GM18508 (cell line): Measurements from ENCODE around the gene PWWP2B.
"Not testable (repeated sequence)": the region's sequence is repeated elsewhere in the genome, so short reads cannot be mapped to it uniquely, and the experiment has no call there.

ENCODE experiments used
- ATAC-seq: cut with Tn5 transposase; IDR thresholded peaks from one replicate; pipeline ENCODE4 v1.9.1; 2021; ENCODE audit warnings: moderate number of reproducible peaks; ENCODE audit not compliant: insufficient read depth, unreplicated experiment

PWWP2B gene

DNA sequence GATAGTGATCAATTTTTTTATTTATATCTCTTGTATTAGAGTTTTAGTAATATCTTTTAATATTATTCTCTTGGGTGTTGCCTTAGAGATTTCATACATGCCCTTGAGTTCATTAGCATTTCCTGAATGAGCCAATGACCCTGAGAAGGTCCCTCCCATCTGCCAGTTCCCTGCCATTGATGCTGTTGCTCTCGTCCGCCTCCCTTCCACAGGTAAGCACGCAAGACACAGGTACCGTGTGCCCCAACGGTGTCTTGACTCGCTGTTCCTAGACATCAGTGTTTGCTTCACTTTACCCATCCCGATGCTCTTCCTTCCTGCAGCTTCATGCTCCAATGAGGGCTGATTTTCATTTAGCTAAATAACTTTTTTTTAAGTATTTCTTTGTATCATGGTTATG is 19.7 kb upstream of the PWWP2B start:
- ATAC-seq: no peak

DNA sequence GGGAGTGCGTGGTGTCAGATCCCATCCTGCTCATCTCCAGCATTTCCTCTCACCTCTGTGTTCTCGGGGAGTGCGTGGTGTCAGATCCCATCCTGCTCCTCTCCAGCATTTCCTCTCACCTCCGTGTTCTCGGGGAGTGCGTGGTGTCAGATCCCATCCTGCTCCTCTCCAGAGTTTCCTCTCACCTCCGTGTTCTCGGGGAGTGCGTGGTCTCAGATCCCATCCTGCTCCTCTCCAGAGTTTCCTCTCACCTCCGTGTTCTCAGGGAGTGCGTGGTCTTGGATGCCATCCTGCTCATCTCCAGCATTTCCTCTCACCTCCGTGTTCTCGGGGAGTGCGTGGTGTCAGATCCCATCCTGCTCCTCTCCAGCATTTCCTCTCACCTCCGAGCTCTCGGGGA is 18.0 kb upstream of the PWWP2B start:
- not testable (repeated sequence) for ATAC-seq

DNA sequence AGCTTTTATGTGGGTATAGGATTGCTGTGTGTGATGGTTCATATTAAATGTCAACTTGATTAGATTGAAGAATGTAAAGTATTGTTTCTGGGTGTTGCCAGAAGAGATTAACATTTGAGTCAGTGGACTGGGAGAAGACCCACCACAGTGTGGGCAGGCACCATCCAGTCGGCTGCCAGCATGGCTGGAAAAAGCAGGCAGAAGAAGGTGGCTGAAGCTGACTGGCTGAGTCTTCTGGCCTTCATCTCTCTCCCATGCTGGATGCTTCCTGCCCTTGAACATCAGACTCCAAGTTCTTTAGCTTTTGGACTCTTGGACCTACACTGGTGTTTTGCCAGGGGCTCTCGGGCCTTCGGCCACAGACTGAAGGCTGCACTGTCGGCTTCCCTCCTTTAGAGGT is 16.0 kb upstream of the PWWP2B start:
- ATAC-seq: not testable (repeated sequence)

DNA sequence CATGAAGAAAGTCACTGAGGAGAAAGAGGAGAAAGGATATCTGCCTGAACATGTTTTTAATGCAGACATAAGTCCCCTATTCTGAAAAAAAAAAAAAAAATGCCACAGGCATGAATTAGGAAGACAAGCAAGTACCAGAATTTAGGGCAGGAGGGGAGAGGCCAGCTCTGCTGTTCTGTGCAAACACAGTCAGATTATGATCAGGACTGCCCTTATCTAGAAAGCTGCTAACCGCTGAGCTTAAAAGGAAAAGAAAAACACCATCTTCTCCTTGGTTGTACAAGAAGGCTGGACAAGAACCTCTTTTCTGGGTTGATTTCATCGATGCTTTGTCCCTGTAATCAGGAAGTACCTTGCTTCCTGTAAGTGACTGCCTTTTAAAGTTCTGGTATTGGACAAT is 15.3 kb upstream of the PWWP2B start:
- ATAC-seq: no peak

DNA sequence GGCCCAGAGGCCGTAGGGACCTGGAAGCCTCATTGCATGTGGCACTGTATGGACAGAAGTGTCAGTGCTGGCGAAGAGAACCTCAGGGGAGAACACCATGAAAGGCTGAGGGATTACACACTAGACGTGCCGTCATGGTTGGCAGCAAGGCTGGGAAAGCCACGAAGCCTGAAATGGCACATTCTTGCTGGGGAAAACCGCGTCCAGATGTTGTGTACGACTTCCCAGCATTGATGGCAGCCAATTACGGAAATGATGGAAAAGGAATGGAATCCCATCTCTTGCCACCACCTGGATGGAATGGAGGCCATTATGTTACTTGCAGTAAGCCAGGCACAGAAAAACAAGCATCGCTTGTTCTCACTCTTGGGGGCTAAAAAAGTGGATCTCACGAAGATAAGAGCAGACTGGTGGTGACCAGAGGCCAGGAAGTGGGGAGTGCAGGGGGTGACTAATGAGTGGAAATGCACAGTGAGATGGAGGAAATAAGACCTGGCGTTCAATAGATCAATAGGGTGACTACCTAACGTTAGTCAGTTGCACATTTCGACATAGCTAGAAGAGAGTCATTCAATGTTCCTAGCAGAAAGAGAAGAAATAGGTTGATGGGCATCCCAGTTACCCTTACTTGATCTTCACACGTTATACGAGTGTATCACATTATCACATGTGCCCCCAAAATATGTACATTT is 14.6 kb upstream of the PWWP2B start:
- ATAC-seq: no peak

DNA sequence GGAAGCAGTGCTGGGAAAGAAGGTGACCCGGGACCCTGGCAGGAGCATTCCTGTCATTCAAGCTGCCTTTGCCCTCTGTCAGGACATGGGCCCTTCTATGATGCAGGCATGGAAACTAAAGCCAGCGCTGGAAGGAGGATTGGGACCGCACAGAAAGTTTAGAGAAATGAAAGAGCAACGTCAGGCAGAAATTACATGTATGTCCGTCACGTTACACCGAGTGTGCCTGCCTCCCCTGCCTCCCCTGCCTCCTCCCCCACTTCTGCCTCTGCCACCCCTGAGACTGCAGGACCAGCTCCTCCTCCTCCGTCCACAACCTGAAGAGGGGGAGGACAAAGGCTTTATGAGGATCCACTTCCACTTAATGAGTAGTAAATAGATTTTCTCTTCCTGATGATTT is 13.9 kb upstream of the PWWP2B start:
- ATAC-seq: no peak

DNA sequence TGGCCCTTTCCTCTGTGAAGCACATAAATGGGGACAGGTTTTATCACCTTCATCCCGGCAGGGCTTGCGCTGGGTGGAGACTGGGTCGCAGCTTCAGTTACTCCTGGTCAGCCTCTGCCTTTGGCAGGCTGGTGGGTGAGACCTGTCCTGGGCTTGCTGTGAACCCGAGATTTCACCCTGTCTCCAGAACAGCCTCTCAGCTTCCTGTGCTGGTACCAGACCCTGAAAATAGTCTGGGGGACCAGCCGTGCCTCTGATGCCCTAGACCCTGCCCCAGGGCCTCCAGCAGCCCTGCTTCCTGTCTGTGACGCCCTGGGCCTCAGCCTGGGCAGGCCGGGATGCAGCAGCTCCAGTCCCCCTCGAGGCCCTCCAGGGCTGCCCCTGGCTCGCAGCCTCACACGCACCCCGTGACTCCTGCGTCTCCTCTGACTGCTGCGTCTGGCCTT is 13.2 kb upstream of the PWWP2B start:
- ATAC-seq: no peak

DNA sequence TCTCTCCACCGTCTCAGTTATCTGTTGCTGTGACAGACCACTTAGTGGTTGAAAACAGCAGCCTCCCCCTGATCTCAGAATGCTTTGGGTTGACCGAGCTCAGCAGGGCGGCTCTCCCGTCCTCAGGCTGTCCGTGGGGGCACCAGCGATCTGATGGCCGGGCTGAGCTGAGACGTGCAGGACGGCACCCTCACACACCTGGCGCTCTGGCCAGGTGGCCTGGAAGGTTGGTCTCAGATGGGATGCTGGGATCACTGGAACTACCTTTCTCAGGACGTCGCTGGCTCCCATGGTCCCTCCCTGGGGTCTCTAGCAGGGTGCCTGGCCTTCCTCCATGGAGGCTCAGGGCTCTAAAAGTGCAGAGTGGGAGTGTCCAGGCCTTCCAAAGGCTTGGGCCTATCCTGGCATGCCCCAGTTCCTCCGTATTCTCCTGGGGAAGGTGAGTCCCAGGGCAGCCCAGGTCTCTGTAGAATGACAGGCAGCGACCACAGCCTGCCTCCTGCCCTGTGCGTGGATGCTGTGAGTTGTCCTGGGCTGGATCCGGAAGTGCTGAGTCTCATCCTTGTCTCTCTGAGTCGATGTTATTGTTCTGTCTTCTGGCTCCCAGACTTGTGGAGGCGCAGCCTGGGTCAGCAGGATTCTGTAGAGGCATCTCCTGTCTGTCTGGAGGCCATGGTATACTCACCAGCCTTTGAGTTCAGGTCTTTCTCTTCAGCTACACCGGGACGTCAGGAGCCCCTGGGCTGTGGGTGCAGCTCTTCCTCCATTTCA is 12.2 kb upstream of the PWWP2B start:
- ATAC-seq: no peak

DNA sequence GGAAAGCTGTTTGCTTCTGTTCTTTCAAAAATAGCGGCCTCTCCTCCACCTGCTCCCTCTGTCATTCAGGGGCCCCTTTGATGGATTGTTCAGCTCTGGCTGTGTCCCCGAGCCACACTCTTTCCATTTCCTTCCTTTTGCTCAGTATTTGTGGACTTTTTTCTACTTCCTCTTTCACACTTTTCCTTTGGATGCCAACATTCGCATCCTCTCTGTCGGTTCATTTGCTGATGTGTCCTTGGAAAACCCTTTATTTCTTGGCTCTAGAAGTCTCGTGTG is 11.7 kb upstream of the PWWP2B start:
- no peak for ATAC-seq

DNA sequence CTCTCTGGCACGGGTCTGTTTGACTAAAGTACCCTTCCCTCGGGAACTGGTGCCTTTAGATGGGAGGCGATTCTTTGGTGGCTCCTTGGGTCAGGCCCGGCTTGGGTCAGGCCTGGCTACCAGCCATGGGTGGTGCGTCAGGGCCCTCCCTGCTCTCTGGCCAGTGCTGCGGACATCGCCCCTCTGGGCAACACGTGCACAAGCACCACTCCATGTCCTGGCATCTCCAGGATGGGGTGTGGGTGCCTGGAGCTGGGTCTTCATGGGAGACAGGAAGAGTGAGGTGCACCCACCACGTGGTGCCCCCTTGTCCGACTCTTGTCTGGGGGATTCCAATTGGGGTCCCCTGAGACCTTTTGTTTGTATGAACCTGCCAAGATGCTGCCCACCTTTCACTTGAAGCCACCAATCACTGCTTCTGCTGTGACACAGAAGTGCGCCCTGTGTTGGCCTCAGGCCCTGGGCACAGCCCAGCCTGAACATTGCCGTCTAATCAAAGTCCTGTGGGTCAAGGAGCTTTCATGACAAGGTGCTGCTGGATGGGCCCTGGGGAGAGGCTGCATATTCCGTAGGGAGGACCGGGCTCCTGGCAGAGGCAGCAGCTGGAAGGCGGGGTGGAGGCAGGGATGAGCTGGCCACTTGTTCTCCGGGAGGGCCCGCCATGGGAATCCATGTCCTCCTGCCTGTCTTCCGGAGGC is 11.1 kb upstream of the PWWP2B start:
- ATAC-seq: no peak

DNA sequence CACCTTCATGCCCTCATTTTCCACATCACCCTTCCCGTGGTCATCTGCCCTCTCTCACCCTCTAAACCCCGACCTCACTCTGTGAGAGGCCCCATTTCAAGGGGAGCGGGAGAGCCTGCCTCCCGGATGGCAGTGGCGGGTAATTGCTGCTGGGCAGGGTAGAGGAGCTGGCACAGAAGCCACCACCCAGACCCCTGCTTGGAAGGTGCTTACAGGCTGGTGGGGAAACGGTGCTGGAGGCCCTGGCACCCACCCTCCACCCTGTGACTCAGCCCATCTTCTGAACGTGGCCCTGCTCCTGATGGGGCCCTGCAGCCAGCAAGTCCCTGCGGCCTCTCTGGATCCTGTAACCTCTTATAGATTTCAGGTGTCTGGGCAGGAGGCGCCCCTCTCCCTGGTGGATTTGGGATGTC is 10.6 kb upstream of the PWWP2B start:
- ATAC-seq: no peak

DNA sequence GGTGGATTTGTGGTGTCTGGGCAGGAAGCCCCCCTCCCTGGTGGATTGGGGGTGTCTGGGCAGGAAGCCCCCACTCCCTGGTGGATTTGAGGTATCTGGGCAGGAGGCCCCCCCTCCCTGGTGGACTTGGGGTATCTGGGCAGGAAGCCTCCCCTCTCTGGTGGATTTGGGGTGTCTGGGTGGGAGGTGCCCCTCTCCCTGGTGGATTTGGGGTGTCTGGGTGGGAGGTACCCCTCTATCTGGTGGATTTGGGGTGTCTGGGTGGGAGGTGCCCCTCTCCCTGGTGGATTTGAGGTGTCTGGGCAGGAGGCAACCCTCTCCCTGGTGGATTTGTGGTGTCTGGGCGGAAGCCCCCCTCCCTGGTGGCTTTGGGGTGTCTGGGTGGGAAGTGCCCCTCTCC is 10.1 kb upstream of the PWWP2B start:
- not testable (repeated sequence) for ATAC-seq

DNA sequence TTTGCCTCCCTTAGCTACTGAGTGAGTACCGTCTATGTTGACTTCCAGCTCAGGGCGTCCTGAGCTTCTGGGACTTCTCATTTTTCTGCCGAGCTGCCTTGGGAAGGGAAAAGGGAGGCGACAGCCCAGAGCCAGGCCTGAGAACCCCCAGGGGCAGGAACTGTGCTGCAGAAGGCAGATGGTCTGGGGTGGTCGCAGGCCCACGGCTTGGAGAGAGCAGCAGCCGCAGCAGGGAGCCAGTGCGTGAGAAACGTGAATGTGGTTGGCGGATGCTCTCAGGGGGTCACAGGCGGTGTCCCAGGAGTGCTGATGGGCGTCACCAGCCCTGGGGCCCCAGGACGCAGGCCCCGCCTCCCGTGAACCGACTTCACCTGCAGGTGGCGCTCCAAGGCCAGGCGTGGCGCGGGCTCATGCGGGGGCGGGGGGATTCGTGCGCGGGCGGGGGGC is 9.2 kb upstream of the PWWP2B start:
- no peak for ATAC-seq

DNA sequence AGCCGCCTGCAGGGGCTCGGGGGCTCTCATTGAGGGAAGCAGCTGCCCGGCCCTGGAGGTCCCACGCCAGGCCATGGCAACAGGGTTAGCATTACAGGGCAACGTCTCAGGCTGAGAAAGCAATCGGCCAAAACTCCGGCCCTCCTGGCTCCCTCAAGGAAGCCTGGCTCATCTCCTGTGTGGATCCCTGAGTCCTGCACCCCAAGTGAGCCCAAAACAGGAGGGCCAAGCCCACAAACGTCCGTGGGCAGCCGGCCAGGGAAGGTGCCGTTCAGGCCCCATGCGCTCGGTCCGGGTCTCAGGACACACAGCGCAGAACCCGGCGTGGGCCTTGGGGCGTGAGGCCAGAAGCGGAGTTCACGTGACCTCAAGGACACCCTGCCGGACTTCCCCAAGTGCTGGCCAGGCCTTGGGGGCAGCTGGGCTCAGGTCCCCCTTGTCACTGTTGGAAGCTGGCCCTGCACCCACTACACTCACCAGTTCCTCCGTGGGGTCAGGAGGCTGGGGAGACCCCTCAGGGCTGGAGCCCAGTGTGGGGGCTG is 8.0 kb upstream of the PWWP2B start:
- no peak for ATAC-seq

DNA sequence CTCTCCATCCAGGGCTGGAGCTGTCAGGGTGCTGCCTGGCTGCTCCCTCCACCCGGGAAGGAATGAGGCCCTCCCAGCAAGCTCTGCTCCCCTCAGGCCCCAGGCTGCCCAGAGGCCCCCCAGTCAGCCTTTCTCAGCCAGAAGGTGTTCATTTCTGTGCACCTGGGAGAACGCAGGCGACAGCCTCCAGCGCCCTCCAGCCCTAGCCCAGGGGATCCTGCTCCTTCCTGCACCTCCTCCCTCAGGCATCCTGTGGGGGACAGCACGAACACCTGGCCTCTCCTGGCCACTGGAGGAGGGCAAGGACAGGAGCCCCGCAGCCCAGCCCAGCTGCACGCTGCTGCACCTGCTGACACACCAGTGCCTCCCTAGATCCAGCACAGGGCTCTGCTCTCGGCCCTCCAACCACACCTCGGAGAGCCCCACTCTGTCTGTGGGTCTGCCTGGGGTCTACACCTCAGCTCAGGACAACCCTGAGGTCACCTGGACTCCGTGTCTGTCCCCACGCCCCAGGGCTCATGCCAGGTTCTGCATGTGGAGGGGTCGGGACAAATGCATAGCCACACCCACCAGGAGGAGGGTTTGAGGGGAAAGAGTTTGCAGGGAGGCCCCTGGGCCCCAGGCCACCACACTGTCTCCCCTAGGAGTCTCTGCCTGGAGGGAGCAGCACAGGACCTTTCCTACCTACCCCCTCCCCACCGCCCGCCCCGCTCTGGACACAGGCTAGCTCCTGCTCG is 7.4 kb upstream of the PWWP2B start:
- ATAC-seq: no peak

DNA sequence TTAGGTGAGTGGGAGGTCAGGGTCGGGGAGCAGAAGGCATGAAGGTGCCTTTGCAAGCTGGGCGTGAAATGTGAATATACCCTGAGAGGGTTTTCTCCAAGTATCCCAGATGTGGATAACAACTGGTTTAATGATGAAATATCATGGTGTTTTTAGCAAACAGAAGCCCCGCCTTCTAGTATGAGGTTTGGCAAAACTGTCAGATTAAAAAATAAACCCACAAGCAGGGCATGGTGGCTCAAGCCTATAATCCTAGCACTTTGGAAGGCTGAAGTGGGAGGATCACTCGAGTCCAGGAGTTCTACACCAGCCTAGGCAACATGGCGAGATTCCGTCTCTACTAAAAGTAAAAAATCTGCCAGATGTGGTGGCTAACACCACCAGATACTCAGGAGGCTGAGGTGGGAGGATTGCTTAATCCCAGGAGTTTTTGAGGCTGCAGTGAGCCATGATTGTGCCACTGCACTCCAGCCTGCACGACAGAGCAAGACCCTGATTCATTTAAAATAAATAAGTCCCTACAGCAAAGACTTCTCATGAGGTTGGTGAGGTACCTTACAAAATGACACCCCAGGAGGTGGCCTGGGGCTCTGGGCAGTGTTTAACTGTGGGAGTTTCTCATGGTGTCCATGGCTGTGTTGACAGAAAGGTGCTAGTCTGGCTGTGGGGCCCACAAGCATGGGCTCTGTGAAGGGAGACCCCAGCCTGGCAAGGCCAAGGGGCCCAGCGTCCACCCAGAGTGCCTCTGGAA is 6.7 kb upstream of the PWWP2B start:
- ATAC-seq: no peak

DNA sequence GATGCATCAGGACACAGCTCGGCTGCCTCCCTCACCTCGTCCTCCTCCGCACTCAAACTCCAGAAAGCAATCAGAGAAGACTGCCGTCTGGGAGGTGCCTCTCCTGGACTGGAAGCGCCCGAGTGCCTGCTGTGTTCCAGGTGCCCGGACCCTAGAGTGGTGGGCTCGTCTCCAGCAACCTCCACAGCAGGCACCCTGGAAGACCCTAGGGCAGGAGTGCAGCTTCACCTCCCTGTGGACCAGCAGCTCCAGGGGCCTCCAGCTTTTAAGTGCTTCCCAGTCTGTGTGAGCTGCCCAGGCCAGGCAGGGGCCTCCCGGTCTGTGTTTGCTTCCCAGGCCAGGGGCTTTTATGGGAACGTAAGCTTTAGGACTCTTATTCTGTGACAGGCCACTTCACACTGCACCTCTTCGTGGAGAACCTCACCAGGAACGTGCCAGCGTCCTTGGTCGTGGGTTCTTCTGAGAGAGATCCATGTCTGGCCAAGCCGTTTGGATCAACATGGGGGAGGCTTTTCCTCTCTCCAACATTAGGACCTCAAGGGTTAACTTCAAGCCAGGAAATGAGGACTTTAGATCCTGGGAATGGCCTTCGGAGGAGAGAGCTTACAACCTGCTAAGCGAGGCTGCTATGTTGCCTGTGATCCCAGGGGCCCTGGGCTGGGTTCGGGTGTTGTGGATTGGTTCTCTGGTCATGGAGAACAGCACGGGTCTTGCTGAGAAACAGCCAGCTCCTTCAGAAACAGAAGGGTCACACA is 5.9 kb upstream of the PWWP2B start:
- no peak for ATAC-seq

DNA sequence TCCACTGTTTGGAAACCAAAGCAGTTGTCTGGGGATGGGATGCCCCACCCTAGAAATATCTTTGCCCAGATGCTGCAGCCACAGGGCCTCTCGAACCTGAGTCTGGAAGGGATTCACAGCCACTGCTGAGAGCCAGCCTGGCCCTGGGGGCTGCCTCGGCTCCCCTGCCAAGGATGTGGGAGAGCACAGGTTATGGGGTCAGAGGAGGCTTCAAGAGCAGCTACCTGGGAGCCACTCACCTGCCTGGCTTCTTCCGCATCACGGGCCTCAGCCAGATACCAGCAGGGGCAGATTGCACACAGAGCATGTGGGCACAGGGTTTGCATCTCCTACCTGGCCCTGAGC is 5.4 kb upstream of the PWWP2B start:
- no peak for ATAC-seq

DNA sequence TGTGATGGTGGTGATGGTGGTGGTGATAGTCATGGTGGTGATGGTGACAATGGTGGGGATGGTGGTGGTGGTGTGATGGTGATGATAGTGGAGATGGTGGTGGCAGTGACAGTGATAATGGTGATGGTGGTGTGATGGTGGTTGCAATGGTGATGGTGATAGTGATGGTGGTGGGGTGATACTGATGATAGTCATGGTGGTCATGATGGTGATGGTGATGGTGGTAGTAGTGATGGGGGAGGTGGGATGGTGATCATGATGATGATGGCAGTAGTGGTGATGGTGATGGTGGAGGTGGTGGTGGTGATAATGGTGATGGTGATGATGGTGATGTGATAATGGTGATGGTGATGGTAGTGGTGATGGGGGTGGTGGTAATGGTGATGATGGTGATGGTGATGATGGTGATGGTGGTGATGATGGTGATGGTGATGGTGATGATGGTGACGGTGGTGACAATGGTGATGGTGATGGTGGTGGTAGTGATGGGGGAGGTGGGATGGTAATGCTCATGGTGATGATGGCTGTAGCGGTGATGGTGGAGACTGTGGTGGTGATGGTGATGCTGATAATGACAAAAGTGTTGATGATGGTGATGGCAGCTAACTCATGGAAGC is 4.7 kb upstream of the PWWP2B start:
- no peak for ATAC-seq
